HG03139 (cell line): ENCODE data around the gene SPECC1L.

Experiments
- ATAC-seq: cut with Tn5 transposase; IDR thresholded peaks from one replicate; pipeline ENCODE4 v1.9.1; 2021; ENCODE audit not compliant: unreplicated experiment

Gene SPECC1L

GRCh38 chr22:24463071-24463760 is 192.6 kb downstream of the SPECC1L start:
- no peak for ATAC-seq

- ATAC-seq, result no peak
Measured at GRCh38 chr22:24465566-24465965, 194.9 kb downstream of the SPECC1L start.

DNA sequence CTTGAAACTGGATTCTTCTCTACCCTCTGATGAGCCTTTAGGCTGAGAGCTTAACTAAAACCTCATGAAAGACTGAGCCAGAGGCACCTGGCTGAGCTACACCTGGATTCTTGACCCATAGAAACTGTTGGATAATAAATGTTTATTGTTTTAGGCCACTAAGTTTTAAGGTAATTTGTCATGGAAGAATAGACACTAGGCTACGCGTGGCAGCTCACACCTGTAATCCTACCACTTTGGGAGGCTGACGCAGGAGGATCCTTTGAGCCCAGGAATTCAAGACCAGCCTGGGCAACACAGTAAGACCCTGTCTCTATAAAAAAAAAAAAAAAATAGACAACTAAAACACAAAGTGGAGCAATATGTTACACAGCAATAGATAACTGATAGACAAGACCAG is 195.3 kb downstream of the SPECC1L start:
- ATAC-seq, result no peak

DNA sequence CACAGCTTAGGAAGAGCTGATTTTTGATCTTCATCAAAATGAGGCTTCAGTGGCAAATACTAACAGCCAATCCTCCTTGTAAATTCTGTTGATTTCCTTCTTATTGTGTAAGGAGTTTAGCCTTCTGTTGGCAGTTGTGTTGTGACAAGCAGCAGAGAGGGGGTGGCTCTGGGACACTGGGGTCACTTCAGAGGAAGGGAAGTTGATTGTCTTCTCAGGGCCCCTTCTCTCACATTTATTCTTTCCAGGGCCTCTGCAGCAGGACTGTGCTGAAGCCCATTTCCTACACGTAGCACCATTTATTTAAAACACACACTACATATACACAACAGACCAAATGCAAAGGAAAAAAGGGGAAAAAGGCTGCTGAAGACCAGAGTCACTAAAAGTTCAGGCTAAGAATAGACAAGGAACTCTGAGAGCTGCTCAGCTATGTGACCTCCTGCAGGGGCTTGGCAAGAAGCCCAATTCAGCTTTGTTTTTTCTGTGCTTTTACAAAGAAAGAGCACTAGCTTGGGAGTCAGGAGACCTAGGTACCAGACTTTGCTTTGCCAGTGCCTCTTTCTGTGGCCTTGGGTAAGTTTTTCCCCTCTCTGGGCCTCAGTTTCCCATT is 196.2 kb downstream of the SPECC1L start:
- ATAC-seq, result no peak

- no peak for ATAC-seq
Measured at GRCh38 chr22:24467340-24467739, 196.7 kb downstream of the SPECC1L start.
